Gastroesophageal sphincter (tissue), 4 donors: ENCODE measurements around the gene HOXA1. TPM values are rescaled to one million over a fixed set of nuclear protein-coding genes. Genes with fewer than 3 reads are reported as not detected.

ENCODE experiments used
- ATAC-seq: fragments of 150-250 bp; one replicate; pipeline ENCODE4 v1.9.1; 2016; ENCODE audit warnings: mild to moderate bottlenecking, moderate library complexity
- H3K27ac ChIP-seq, 4 donors: fragments of 200-600 bp; sonication (generic) in 3 of 4; 1 replicate in 3 of 4; 2 replicates in 1 of 4; pipeline ENCODE4 v1.5.1; 2016 to 2019
- H3K27me3 ChIP-seq: fragments of 200-600 bp; sonication (generic); one replicate; pipeline ENCODE4 v1.5.1; 2019
- H3K36me3 ChIP-seq, 2 donors: fragments of 200-600 bp; sonication (generic); one replicate each; pipeline ENCODE4 v1.5.1; 2019; ENCODE audit warnings: control low read depth in 1 of 2
- H3K4me1 ChIP-seq, 3 donors: fragments of 200-600 bp; sonication (generic); 1 replicate in 2 of 3; 2 replicates in 1 of 3; pipeline ENCODE4 v1.5.1; 2016 to 2019; ENCODE audit warnings: control low read depth in 2 of 3
- H3K4me3 ChIP-seq, 2 donors: fragments of 200-600 bp; sonication (generic); one replicate each; pipeline ENCODE4 v1.5.1; 2019; ENCODE audit warnings: mild to moderate bottlenecking in 1 of 2, moderate library complexity in 1 of 2
- H3K9me3 ChIP-seq, 3 donors: fragments of 200-600 bp; sonication (generic); one replicate each; pipeline ENCODE4 v1.5.1; 2017 to 2019; ENCODE audit warnings: control low read depth in 2 of 3
- CTCF ChIP-seq, 4 experiments: fragments of 200-600 bp in 2 of 4; fragments of 450-650 bp in 2 of 4; sonication (generic) in 1 of 4; IDR thresholded peaks; one replicate each; pipeline ENCODE4 v1.5.1; 2017 to 2019; ENCODE audit warnings: antibody characterized with exemption in 4 of 4, mild to moderate bottlenecking in 2 of 4, moderate library complexity in 2 of 4
- EP300 ChIP-seq: sonication (generic); formaldehyde crosslinking; IDR thresholded peaks from one replicate; pipeline ENCODE4 v1.6.1; 2017; ENCODE audit warnings: antibody characterized with exemption, mild to moderate bottlenecking
- POLR2A ChIP-seq, 2 donors: fragments of 450-650 bp; IDR thresholded peaks; one replicate each; pipeline ENCODE4 v1.6.1; 2017; ENCODE audit warnings: antibody characterized with exemption in 2 of 2, mild to moderate bottlenecking in 2 of 2, moderate library complexity in 1 of 2
- POLR2AphosphoS5 ChIP-seq: sonication (generic); formaldehyde crosslinking; IDR thresholded peaks from one replicate; pipeline ENCODE4 v1.6.1; 2017; ENCODE audit warnings: antibody characterized with exemption
- WGBS, 2 donors: methylation state at CpG; one replicate each; pipeline ENCODE4 v1.1.5; 2018; ENCODE audit warnings: low coverage in 1 of 2; 5-methylcytosine and 5-hydroxymethylcytosine counted together
- total RNA-seq, 4 donors: library from RNA; depleted of rRNA; stranded (reverse); fragments of >200 nt; gene quantifications; one replicate each; pipeline ENCODE4 v1.1.0, GENCODE V29; 2016

HOXA1 gene
- total RNA-seq, 4 donors from 2014 or later: 0.23 to 2.3 (median 0.27) TPM; not detected in 1

GRCh38 chr7:27118580-27118979 lies 22.8 kb upstream of the HOXA1 start:
- no peak for ATAC-seq
- Histone ChIP-seq H3K36me3 (no peaks in the 10 kb centered on the region), H3K27ac (peak overlapping the region; percentile 90 to 99 (median 98)), H3K9me3 (no peaks in the 10 kb centered on the region), H3K4me1 (peaks cover 0 to 48% (median 16%) of the 10 kb centered on the region in 3 donors), H3K27me3 (no peaks in the 10 kb centered on the region), H3K4me3 (peak overlapping the region; percentile 60 to 79)
- TF ChIP-seq CTCF (IDR thresholded peaks at IDR 0.05): no peak
- no peak for TF ChIP-seq POLR2AphosphoS5
- no peak for TF ChIP-seq POLR2A (IDR thresholded peaks at IDR 0.05)
- TF ChIP-seq EP300: no peak
- 0 to 4% methylated on average over 2 to 3 of the region's 3 CpGs for WGBS, 2 donors

- H3K4me3 ChIP-seq: peak overlapping the region; percentile 60 to 79
- peaks cover 0 to 43% (median 16%) of the 10 kb centered on the region in 3 donors for H3K4me1 ChIP-seq
- H3K36me3 ChIP-seq: no peaks in the 10 kb centered on the region
- WGBS, 2 donors: 8 to 9% methylated on average over 13 to 15 of the region's 19 CpGs
- no peaks in the 10 kb centered on the region for H3K27me3 ChIP-seq
- no peak for ATAC-seq
- H3K9me3 ChIP-seq: no peaks in the 10 kb centered on the region
- TF ChIP-seq CTCF (IDR thresholded peaks at IDR 0.05) (no peak), POLR2AphosphoS5 (peak; percentile 74)
- peak overlapping the region; percentile 90 to 99 (median 98) for H3K27ac ChIP-seq
These were observed 22.2 kb upstream of the HOXA1 start for GRCh38 chr7:27117887-27118491.

- 2 to 9% methylated on average over 5 to 8 of the region's 12 CpGs for WGBS, 2 donors
- no peaks in the 10 kb centered on the region for H3K27me3 ChIP-seq
- peaks cover 0 to 45% (median 16%) of the 10 kb centered on the region in 3 donors for H3K4me1 ChIP-seq
- peak overlapping the region; percentile 90 to 99 (median 98) for H3K27ac ChIP-seq
- TF ChIP-seq POLR2AphosphoS5 (no peak), EP300 (no peak), POLR2A (IDR thresholded peaks at IDR 0.05) (no peak), CTCF (IDR thresholded peaks at IDR 0.05) (no peak)
- ATAC-seq: no peak
- no peaks in the 10 kb centered on the region for H3K9me3 ChIP-seq
- H3K4me3 ChIP-seq: peak overlapping the region; percentile 60 to 79
- H3K36me3 ChIP-seq: no peaks in the 10 kb centered on the region
These were observed 21.4 kb upstream of the HOXA1 start for GRCh38 chr7:27116962-27117886.

GRCh38 chr7:27116031-27116961 lies 20.5 kb upstream of the HOXA1 start:
- Histone ChIP-seq H3K27ac (peak overlapping the region; percentile 90 to 99 (median 98)), H3K27me3 (no peaks in the 10 kb centered on the region), H3K4me1 (peaks cover 0 to 52% (median 20%) of the 10 kb centered on the region in 3 donors), H3K4me3 (peak overlapping the region; percentile 60 to 79), H3K36me3 (no peaks in the 10 kb centered on the region), H3K9me3 (no peaks in the 10 kb centered on the region)
- ATAC-seq: no peak
- 6 to 20% methylated on average over 12 to 15 of the region's 20 CpGs for WGBS, 2 donors
- no peak for TF ChIP-seq EP300
- TF ChIP-seq CTCF (IDR thresholded peaks at IDR 0.05): peak in 1 of 4 experiments; percentile 16
- no peak for TF ChIP-seq POLR2A (IDR thresholded peaks at IDR 0.05)
- TF ChIP-seq POLR2AphosphoS5: no peak
